Peyer's patch (tissue), 4 donors: ENCODE measurements around the gene ADCY9.

ENCODE experiments used
- POLR2A ChIP-seq, 2 donors: fragments of 450-650 bp; IDR thresholded peaks; one replicate each; pipeline ENCODE4 v1.5.1; 2017; ENCODE audit warnings: antibody characterized with exemption in 2 of 2, mild to moderate bottlenecking in 2 of 2, moderate library complexity in 2 of 2
- TF ChIP-seq, protein P1 (sequence below), 6 experiments: fragments of 450-650 bp in 4 of 6; fragments of 200-600 bp in 2 of 6; sonication (generic) in 1 of 6; IDR thresholded peaks; one replicate each; pipeline ENCODE4 v1.5.1; 2017 to 2019; ENCODE audit warnings: antibody characterized with exemption in 6 of 6, mild to moderate bottlenecking in 3 of 6, moderate library complexity in 1 of 6

DNA sequence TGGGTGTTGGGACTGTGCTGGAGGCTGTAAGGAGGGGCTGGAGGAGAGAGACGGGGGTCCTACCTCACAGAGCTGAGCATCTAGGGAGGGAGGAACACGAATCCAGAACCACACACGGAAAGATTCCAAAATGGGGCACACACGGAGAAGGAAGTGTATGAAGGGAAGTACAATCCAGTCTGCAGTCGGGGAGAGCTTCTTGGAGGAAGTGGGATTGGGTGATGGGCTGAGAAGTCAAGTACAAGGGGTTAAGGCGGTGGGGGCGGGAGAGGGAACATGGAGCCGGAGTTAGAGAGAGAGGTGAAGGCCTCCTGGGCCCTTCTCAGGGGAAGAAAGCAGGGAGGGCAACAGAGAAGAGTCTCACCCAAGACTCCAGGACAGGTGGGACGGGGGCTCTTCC is 128.2 kb downstream of the ADCY9 start:
- TF ChIP-seq POLR2A (IDR thresholded peaks at IDR 0.05), result no peak
- TF ChIP-seq, protein P1, sequence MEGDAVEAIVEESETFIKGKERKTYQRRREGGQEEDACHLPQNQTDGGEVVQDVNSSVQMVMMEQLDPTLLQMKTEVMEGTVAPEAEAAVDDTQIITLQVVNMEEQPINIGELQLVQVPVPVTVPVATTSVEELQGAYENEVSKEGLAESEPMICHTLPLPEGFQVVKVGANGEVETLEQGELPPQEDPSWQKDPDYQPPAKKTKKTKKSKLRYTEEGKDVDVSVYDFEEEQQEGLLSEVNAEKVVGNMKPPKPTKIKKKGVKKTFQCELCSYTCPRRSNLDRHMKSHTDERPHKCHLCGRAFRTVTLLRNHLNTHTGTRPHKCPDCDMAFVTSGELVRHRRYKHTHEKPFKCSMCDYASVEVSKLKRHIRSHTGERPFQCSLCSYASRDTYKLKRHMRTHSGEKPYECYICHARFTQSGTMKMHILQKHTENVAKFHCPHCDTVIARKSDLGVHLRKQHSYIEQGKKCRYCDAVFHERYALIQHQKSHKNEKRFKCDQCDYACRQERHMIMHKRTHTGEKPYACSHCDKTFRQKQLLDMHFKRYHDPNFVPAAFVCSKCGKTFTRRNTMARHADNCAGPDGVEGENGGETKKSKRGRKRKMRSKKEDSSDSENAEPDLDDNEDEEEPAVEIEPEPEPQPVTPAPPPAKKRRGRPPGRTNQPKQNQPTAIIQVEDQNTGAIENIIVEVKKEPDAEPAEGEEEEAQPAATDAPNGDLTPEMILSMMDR (IDR thresholded peaks at IDR 0.05), result no peak
